ENCODE data around the gene PEPD.

The PEPD gene

DNA sequence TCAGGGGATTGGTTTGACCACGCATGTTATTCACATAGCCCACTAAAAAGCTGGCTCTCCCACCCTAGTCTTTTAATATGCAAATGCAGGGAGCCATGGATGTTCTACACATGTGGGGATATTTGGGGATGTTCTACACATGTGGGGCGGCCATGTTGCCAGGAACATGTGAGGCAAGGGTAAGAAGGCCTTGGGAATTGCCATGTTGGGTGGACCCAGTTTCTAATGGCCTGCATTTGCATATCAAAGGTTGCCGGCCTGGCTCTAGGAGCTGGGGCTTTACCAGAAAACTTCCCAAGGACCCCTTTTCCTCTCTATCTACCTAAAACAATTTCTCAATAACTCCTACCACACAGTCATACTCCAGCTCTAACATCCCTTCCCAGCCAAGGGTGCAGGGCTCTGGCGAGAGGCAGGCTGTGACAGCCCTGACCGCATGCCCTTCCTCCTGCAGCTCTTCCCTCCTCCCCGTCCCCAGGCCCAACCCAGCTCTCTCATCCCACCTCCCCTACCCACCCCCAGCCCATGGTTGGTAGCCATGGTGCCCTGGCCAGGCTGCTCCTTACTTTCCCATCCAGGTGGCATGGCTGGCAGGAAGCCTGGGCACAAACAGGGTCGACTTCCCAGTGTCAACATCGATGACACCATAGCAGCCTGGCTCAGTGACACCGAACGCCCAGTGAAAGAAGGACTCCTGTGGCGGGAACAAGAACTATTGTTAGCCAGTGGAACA, 11.0 kb downstream of the PEPD start:
- no peak for DNase-seq

- DNase-seq: no peak
Observed at GRCh38 chr19:33509774-33510173, 11.8 kb downstream of the PEPD start.

DNA sequence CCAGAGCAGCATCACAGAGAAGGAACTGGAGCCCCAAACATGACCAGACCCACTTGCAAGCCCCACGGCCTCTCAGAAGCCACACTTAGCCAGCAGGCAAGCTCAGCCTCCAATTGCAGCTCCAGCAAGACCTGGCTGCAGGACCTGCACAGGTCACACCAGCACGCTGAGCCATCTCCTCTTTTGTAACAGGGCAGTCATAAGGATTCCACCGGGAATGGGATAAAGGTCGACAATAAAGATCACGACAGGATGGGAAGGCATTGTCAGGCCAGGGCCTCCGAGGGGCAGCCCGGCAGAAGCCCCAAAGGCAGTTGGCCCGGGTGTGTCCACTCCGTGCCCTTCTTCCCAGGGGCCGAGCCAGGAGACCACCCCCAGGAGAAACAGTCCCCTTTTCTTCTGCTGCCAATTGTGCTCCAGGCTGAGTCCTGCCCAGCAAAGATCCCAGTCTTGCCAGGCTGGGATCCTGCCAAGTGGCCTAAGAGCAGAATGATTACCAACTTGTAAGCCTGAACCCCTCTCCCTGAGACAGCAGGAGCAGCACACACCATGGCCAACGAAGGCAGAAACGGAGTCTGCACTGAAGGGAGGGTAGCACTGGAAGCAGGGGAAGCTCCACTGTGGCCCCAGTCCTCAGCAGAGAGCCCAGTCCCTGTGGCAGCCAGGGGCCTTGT, 12.5 kb downstream of the PEPD start:
- DNase-seq: no peak

DNA sequence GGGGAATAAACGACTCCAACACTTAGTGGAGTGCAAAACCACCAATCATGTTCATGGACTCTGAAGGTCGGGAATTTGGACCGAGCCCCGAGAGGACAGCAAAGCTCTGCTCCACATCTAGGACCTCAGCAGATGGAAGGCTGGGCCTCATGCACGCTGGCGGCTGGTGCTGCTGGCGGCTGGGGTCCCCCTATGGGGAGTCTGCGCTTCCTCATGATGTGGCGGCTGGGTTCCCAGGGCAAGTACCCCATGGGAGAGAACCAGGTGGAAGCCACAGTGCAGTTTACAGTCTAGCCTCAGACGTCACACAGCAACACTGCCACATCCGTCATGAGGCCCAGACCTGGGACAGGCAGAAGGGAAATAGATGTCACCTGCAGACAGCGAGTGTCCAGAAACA, 13.2 kb downstream of the PEPD start:
- DNase-seq: no peak

DNA sequence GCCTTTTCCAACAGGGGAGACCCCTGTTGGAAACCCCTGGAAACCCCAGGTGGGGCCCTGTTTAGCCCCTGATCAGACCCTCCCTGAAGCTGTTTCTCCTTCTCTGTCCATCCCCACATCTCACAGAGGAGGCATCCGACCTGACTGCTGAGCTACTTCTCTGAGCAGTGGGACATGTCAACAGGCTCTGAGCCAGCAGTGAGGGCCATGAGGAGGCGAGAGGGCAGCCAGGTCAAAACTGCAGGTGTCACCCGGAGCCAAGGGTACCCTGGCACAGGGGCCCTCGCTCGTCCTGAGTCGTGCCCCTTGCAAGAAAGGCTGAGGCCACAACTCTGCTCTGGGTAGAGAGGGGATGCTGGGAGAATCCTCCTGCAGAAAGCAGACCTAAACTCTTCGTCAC, 13.6 kb downstream of the PEPD start:
- no peak for DNase-seq

DNA sequence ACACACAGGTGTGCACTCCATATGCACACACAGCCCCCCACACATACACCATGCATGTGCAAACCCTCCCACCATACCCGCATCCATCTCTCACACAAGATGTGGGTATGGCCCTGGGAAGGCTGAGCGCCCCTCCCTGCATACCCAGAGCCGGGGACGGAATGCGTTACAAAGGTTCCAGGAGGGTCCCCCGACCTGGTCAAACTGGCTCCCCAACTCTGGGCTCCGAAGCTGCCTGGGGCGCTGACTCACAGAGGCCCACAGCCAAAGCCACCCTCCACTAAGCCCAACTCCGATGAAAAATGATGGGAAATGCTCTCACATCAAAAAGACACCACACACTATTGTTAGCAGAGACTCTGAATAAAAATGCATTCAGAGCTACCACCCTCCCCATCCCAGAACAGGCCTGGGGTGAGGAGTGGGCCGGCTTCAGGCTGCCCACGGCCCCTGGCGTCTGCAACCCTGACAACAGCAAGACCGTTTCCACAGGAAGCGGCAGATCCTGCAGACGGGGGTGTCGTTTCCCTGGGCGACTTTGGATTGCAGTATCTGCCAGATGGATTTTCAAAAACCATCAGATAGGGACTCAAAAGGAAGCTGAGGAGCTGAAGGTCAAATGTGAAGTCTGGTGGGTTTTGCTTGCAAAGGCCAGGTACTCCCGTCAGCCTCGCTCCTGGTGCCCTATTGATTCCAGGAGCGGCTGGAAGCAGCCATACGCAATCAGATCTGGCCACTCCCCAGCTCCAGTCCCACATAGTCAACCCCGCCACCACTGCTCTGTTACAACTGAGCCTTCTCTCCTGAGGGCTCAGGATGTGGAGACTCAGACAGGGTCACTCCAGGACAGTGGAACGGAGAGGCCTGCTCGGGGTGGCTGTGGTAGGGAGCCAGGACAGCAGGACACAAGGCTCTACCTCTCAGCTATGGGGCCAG, 14.3 kb downstream of the PEPD start:
- DNase-seq: no peak

GRCh38 chr19:33506498-33506897, 15.1 kb downstream of the PEPD start:
- no peak for DNase-seq

DNA sequence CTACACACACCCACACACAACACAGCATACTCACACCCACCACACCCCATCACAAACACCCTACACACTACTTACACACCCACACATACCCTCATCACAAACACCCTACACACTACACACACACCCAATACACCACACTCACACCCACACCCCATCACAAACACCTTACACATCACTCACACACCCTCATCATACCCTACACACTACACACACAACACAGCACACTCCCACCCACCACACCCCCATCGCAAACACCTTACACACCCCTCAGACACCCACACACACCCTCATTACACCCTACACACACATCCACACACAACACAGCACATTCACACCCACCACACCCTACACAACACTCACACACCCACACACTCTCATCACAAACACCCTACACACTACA, 15.8 kb downstream of the PEPD start:
- DNase-seq: no peak

GRCh38 chr19:33505148-33505547, 16.4 kb downstream of the PEPD start:
- DNase-seq: no peak

DNA sequence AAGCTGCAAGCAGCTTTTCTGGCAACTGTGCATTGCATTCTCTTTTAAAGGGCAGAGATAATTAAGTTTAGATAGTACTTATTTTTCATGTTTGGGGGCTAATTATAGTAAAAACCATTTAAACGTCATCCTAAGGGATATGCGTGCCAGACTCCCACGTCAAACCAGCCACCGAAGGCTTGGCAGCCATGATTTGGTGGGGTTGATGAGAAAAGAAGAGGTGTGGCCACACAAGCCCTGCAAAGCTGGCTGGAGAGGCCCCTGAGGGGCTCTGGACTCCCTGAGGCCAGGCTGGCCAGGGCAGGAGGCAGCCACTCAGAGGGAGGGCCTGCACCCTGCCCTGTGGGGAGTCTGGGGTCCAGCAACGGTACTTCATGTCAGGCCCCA, 17.5 kb downstream of the PEPD start:
- no peak for DNase-seq

GRCh38 chr19:33503433-33504057, 18.0 kb downstream of the PEPD start:
- DNase-seq: no peak

DNA sequence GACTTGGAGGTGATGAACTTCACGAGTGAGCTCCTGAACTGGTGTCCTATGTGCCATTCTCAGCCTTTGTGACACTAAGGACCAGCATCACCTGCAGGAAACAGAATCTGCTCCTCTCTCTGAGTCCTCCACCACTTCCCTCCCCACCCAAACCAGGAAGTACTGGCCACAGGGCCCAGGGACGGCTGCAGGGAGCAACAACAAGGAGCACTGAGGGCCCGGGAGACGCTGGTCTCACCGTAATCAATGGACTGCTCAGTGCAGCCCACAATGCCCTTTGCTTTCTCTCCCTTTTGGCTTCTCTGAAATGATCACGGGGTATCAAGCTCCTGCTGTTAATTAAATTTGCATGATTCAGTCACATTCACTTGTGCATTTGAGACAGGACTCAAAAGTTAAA, 18.6 kb downstream of the PEPD start:
- no peak for DNase-seq

DNA sequence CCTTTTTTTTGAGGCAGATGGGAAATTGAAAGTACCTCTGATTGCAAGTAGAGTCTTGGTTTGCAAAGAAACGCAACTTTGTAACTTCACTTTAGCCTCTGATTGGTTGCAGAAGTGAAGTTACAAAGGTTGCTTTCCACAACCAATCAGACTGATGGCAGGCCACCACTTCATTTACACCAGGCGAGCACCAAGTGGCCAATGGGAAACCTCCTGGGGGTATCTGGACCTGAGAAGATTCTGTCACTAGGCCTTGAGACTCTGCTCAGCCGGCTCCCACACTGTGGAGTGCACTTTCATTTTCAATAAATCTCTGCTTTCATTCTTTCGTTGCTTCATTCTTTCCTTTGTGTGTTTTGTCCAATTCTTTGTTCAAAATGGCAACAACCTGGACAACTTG, 19.1 kb downstream of the PEPD start:
- DNase-seq: no peak

DNA sequence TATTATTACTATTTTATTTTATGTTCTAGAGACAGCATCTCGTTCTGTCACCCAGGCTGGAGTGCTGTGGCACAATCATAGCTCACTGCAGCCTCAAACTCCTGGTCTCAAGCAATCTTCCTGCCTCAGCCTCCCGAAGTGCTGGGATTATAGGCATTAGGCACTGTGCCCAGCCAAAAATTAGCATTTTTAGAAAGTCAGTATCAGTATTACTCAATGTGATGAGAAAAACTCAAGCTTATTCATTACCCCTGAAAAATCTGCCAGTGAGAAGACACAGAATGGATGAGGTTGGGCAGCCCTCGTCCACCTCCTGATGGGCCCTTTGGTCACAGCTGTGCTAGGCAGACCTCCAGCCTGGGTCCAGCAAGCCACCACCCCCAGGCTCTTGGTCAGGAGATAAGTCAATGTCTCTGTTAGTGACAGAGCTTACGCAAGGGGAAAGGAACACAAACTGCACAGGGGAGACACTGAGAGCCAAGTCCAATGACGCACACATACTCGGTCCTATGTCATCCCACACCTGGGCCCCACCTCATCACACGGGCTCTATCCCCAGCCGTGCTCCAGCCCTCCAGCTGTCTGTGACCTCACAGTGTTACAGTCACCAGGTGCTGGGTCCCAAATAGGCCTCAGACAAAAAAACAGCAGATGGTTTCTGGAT, 19.8 kb downstream of the PEPD start:
- DNase-seq: no peak

- DNase-seq: no peak
Observed at GRCh38 chr19:33500991-33501390, 20.6 kb downstream of the PEPD start.

GRCh38 chr19:33500586-33500985, 21.0 kb downstream of the PEPD start:
- DNase-seq: no peak

- DNase-seq: no peak
Observed at GRCh38 chr19:33499671-33500506, 21.7 kb downstream of the PEPD start.

GRCh38 chr19:33499248-33499647, 22.3 kb downstream of the PEPD start:
- no peak for DNase-seq

DNA sequence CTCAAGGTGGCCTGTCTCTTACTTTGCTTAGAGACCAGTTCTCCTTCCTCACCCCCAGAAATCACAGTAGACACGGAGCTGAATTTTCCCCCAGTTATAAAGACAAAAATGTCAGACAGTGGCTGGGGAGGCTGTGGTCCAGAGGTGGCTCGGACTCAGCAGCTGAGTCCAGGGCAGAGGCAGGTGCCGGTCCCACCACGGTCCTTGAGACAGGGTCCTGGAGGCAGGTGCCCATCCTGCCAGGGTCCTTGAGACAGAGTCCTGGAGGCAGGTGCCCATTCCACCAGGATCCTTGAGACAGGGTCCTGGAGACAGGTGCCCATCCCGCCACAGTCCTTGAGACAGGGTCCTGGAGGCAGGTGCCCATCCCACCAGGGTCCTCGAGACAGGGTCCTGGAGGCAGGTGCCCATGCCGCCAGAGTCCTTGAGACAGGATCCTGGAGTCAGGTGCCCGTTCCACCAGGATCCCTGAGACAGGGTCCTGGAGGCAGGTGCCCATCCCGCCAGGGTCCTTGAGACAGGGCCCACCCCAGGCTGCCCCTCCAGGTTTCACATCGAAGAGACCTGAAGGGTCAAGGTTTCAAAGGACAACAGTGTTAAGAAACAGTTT, 23.1 kb downstream of the PEPD start:
- DNase-seq: no peak

GRCh38 chr19:33497778-33498175, 23.8 kb downstream of the PEPD start:
- DNase-seq: no peak

DNA sequence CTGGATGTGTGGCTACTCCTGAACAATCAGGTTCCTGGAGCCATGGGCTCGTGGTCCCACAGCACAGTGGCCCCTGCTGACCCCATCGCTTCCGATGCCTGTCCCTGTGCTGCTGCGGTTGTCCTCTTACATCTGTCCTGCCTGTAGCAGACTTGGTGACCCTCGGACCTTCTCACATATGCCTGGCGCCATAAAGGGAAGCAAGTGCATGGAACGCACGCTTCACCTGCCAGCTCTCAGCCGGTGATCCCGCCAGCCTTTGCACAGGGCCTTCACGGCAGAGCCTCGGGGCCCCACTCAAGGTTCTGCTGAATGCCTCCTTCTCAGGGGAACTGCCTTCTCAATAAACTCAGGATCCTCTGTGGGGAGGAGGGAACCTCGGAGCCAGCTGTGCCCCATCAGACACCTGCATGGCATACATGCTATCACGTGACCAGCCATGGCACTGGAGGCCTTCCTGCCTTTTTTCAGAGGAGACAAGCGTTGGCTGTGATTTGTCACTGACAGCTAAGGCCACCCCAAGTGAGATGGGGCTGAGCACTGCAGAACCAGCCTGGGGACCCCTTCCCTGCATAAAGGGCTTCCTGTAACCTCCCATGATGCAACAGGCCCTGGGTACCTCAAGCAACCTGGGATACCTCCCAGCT, 24.3 kb downstream of the PEPD start:
- no peak for DNase-seq

Measured in fibroblast of upper back skin (primary cell).